H9 (cell line): ENCODE measurements around the gene RAB6B. TPM values are rescaled to one million over a fixed set of nuclear protein-coding genes. Genes with fewer than 3 reads are reported as not detected.

Experiments
- DNase-seq: peaks from one replicate; pipeline ENCODE4 v3.0.0-alpha.2; 2017
- H2AFZ ChIP-seq: one replicate; pipeline ENCODE4 v1.6.1; 2013; ENCODE audit warnings: mild to moderate bottlenecking, low read length, control low read depth, moderate library complexity
- H2AK5ac ChIP-seq: 2 replicates; pipeline ENCODE4 v1.6.1; 2013; ENCODE audit warnings: low read length, control low read depth, mixed read lengths; ENCODE audit not compliant: insufficient read length
- H2BK120ac ChIP-seq: one replicate; pipeline ENCODE4 v1.6.1; 2013; ENCODE audit warnings: low read depth, mild to moderate bottlenecking, low read length, control low read depth, inconsistent platforms; ENCODE audit not compliant: poor library complexity, severe bottlenecking
- H2BK12ac ChIP-seq: 2 replicates; pipeline ENCODE4 v1.6.1; 2013; ENCODE audit warnings: low read length, control low read depth, mixed read lengths, low read depth; ENCODE audit not compliant: insufficient read length
- H2BK15ac ChIP-seq: 2 replicates; pipeline ENCODE4 v1.6.1; 2013; ENCODE audit warnings: low read depth, low read length, control low read depth
- H2BK20ac ChIP-seq: one replicate; pipeline ENCODE4 v1.6.1; 2013; ENCODE audit warnings: low read depth, mild to moderate bottlenecking, low read length, control low read depth, inconsistent platforms; ENCODE audit not compliant: poor library complexity, severe bottlenecking
- H2BK5ac ChIP-seq: 2 replicates; pipeline ENCODE4 v1.6.1; 2013; ENCODE audit warnings: low read length, control low read depth, mixed read lengths; ENCODE audit not compliant: insufficient read length
- H3K14ac ChIP-seq: 2 replicates; pipeline ENCODE4 v1.6.1; 2013; ENCODE audit warnings: low read length, control low read depth; ENCODE audit not compliant: insufficient read depth
- H3K18ac ChIP-seq: 2 replicates; pipeline ENCODE4 v1.6.1; 2013; ENCODE audit warnings: low read depth, mild to moderate bottlenecking, mixed read lengths, low read length, control low read depth; ENCODE audit not compliant: insufficient read length
- H3K23ac ChIP-seq: 2 replicates; pipeline ENCODE4 v1.6.1; 2013; ENCODE audit warnings: low read length, control low read depth, mixed read lengths, low read depth; ENCODE audit not compliant: insufficient read length
- H3K23me2 ChIP-seq: 2 replicates; pipeline ENCODE4 v1.6.1; 2013; ENCODE audit warnings: low read depth, mild to moderate bottlenecking, mixed read lengths, low read length, control low read depth; ENCODE audit not compliant: insufficient read length, poor library complexity, severe bottlenecking
- H3K27ac ChIP-seq: 2 replicates; pipeline ENCODE4 v1.5.1; 2013; ENCODE audit warnings: low read length, control low read depth, mixed read lengths, low read depth; ENCODE audit not compliant: insufficient read length
- H3K27me3 ChIP-seq: 2 replicates; pipeline ENCODE4 v1.6.1; 2013; ENCODE audit warnings: low read length, control low read depth, inconsistent platforms; ENCODE audit not compliant: insufficient read depth
- H3K4ac ChIP-seq: 2 replicates; pipeline ENCODE4 v1.6.1; 2013; ENCODE audit warnings: low read depth, mild to moderate bottlenecking, control low read depth, inconsistent platforms, low read length, moderate library complexity
- H3K4me1 ChIP-seq: 2 replicates; pipeline ENCODE4 v1.6.1; 2013; ENCODE audit warnings: low read length, control low read depth, inconsistent platforms; ENCODE audit not compliant: insufficient read depth
- H3K4me2 ChIP-seq: 2 replicates; pipeline ENCODE4 v1.6.1; 2013; ENCODE audit warnings: low read length, control low read depth, mixed read lengths; ENCODE audit not compliant: insufficient read length, insufficient read depth
- H3K56ac ChIP-seq: 2 replicates; pipeline ENCODE4 v1.6.1; 2013; ENCODE audit warnings: low read depth, mild to moderate bottlenecking, mixed read lengths, low read length, control low read depth; ENCODE audit not compliant: insufficient read length
- H3K79me1 ChIP-seq: 2 replicates; pipeline ENCODE4 v1.6.1; 2013; ENCODE audit warnings: low read depth, mild to moderate bottlenecking, moderate library complexity, low read length, control low read depth, inconsistent platforms; ENCODE audit not compliant: insufficient read depth, poor library complexity, severe bottlenecking
- H3K79me2 ChIP-seq: 2 replicates; pipeline ENCODE4 v1.6.1; 2013; ENCODE audit warnings: low read length, control low read depth, inconsistent platforms; ENCODE audit not compliant: insufficient read depth
- H3K9ac ChIP-seq: 2 replicates; pipeline ENCODE4 v1.6.1; 2013; ENCODE audit warnings: low read length, control low read depth, mixed read lengths; ENCODE audit not compliant: insufficient read length; ENCODE audit errors: extremely low read depth
- H3K9me3 ChIP-seq: one replicate; pipeline ENCODE4 v1.6.1; 2013; ENCODE audit warnings: low read depth, low read length, inconsistent platforms; ENCODE audit not compliant: control insufficient read depth
- H3T11ph ChIP-seq: one replicate; pipeline ENCODE4 v1.6.1; 2013; ENCODE audit warnings: mild to moderate bottlenecking, low read length, control low read depth, inconsistent platforms
- H4K20me1 ChIP-seq: one replicate; pipeline ENCODE4 v1.6.1; 2013; ENCODE audit not compliant: control insufficient read depth, insufficient read length, insufficient read depth
- H4K5ac ChIP-seq: 2 replicates; pipeline ENCODE4 v1.6.1; 2013; ENCODE audit warnings: low read depth, mild to moderate bottlenecking, mixed read lengths, low read length, control low read depth; ENCODE audit not compliant: insufficient read length
- H4K8ac ChIP-seq: replicated peaks from 2 replicates; pipeline ENCODE4 v1.6.1; 2013; ENCODE audit warnings: low read length, control low read depth, mixed read lengths, low read depth; ENCODE audit not compliant: insufficient read length
- H4K91ac ChIP-seq: 2 replicates; pipeline ENCODE4 v1.6.1; 2013; ENCODE audit warnings: low read depth, mild to moderate bottlenecking, moderate library complexity, mixed read lengths, low read length, control low read depth; ENCODE audit not compliant: insufficient read length
- H3K27ac Mint-ChIP-seq, 3 experiments: 2 replicates in 2 of 3; 3 replicates in 1 of 3; pipeline ENCODE4 v1.8.0; 2020 to 2021; ENCODE audit warnings: mixed read lengths in 3 of 3, mild to moderate bottlenecking in 1 of 3, moderate library complexity in 1 of 3
- H3K27me3 Mint-ChIP-seq: 2 replicates; pipeline ENCODE4 v1.8.0; 2021; ENCODE audit warnings: low read depth, mild to moderate bottlenecking, moderate library complexity, mixed read lengths
- H3K36me3 Mint-ChIP-seq, 3 experiments: 2 replicates in 2 of 3; 3 replicates in 1 of 3; pipeline ENCODE4 v1.8.0; 2020 to 2021; ENCODE audit warnings: low read depth in 3 of 3, mixed read lengths in 3 of 3; ENCODE audit not compliant: insufficient read depth in 1 of 3
- H3K4me1 Mint-ChIP-seq, 2 experiments: 2 replicates each; pipeline ENCODE4 v1.8.0; 2020; ENCODE audit warnings: mixed read lengths in 2 of 2
- H3K4me3 Mint-ChIP-seq, 2 experiments: 2 replicates in 1 of 2; 3 replicates in 1 of 2; pipeline ENCODE4 v1.8.0; 2020 to 2021; ENCODE audit warnings: mild to moderate bottlenecking in 2 of 2, mixed read lengths in 2 of 2, moderate library complexity in 1 of 2
- H3K9me3 Mint-ChIP-seq, 2 experiments: 2 replicates in 1 of 2; 3 replicates in 1 of 2; pipeline ENCODE4 v1.8.0; 2020; ENCODE audit warnings: mild to moderate bottlenecking in 2 of 2, mixed read lengths in 2 of 2, moderate library complexity in 1 of 2
- WGBS: extraction: QIAGEN DNeasy Blood & Tissue Kit; methylation state at CpG from one replicate; pipeline ENCODE4 v1.1.7; 2013; ENCODE audit warnings: missing lambda C conversion rate, low lambda C conversion rate, mixed read lengths; ENCODE audit not compliant: insufficient read length; ENCODE audit errors: extremely low coverage; 5-methylcytosine and 5-hydroxymethylcytosine counted together
- total RNA-seq: library from RNA; stranded (reverse); gene quantifications from 2 replicates; pipeline ENCODE4 v1.2.1, GENCODE V29; 2021
- TF ChIP-seq, protein P1 (sequence below): fragments of 200-600 bp; sonication (generic); conservative IDR thresholded peaks from 3 replicates; pipeline ENCODE4 v1.8.0; 2021; ENCODE audit warnings: antibody characterized with exemption, mild to moderate bottlenecking

Gene RAB6B
- total RNA-seq, 1 experiment from 2014 or later, result 12.3 TPM

DNA sequence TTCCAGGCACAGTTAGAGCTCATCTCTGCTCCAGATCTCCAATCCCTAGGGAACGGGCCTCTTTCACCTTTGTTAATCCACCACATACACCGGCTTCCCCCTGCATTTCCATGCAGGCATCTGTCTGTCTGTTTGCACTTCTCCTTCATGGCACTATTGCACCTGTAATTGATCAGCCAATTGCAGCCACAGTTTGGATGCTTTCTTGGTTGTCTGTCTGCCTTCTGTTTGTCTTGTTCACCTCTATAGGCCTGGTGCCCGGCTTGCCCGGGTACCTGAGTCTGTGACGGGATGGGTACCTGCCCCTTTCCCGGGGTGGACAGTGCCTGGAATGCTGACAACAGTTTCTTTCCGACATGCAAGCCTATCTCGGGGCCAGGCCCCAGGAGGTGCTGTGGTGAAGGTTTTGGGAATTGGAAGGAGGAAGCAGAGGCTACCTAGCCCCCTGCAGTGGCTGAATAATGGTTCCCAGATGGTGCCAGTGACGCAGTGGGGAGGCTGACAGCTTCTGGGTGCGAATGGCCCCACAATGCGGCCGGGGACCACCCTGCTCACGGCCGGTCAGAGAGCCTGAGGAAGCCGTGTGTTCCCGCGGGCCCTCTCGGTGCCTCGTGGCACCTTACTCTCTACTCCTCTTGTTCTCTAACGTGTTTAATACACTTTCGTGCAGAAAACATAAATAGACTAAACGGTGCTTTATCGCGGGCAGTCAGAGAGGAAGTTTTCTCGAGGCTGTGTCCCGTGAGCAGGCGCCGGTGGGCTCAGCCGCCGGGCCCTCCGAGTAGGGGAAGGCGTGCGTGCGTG, 31.3 kb upstream of the RAB6B start:
- peak overlapping the region in 1 of 3 experiments; percentile 10; a peak in 1 of 7 replicates for H3K27ac Mint-ChIP-seq
- Histone ChIP-seq H3K23ac (no peak overlapping the region), H2BK120ac (no peak overlapping the region), H3K4me2 (peak overlapping the region; percentile 41), H2BK12ac (no peak overlapping the region), H3K4ac (no peak overlapping the region), H3K56ac (no peak overlapping the region), H4K8ac (no peak overlapping the region), H3K23me2 (peaks cover 5% of the 10 kb centered on the region), H2BK5ac (no peak overlapping the region), H2AFZ (no peak overlapping the region), H3K79me2 (no peaks in the 10 kb centered on the region), H2AK5ac (no peak overlapping the region), H3K18ac (no peak overlapping the region), H3K9ac (no peak overlapping the region), H3T11ph (no peak overlapping the region), H3K4me1 (no peaks in the 10 kb centered on the region), H4K91ac (no peak overlapping the region), H3K27ac (no peak overlapping the region), H3K27me3 (no peaks in the 10 kb centered on the region; the same call in 1 of the 2 replicates), H3K14ac (no peak overlapping the region), H4K5ac (no peak overlapping the region), H3K79me1 (no peaks in the 10 kb centered on the region), H2BK15ac (no peak overlapping the region), H2BK20ac (no peak overlapping the region), H3K9me3 (no peaks in the 10 kb centered on the region), H4K20me1 (no peaks in the 10 kb centered on the region)
- WGBS, result no CpG with 5 or more reads among the region's 34 CpGs
- peaks cover 15 to 16% of the 10 kb centered on the region in 2 experiments for H3K4me1 Mint-ChIP-seq
- TF ChIP-seq, protein P1, sequence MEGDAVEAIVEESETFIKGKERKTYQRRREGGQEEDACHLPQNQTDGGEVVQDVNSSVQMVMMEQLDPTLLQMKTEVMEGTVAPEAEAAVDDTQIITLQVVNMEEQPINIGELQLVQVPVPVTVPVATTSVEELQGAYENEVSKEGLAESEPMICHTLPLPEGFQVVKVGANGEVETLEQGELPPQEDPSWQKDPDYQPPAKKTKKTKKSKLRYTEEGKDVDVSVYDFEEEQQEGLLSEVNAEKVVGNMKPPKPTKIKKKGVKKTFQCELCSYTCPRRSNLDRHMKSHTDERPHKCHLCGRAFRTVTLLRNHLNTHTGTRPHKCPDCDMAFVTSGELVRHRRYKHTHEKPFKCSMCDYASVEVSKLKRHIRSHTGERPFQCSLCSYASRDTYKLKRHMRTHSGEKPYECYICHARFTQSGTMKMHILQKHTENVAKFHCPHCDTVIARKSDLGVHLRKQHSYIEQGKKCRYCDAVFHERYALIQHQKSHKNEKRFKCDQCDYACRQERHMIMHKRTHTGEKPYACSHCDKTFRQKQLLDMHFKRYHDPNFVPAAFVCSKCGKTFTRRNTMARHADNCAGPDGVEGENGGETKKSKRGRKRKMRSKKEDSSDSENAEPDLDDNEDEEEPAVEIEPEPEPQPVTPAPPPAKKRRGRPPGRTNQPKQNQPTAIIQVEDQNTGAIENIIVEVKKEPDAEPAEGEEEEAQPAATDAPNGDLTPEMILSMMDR, result peak; percentile 29; the same call in 2 of the 3 replicates
- H3K9me3 Mint-ChIP-seq, result peaks cover 0 to under 1% of the 10 kb centered on the region in 2 experiments; a peak in 1 of 5 replicates
- no peaks in the 10 kb centered on the region; a peak in 1 of 7 replicates for H3K36me3 Mint-ChIP-seq
- DNase-seq, result peak; percentile 68
- peak overlapping the region; percentile 60 to 76 for H3K4me3 Mint-ChIP-seq
- H3K27me3 Mint-ChIP-seq, result peaks cover 33% of the 10 kb centered on the region
